ENCODE results near the gene SLC22A7. TPM values are rescaled to one million over a fixed set of nuclear protein-coding genes. Genes with fewer than 3 reads are reported as not detected.

Gene SLC22A7
- total RNA-seq, 1 experiment from 2014 or later, result not detected

DNA sequence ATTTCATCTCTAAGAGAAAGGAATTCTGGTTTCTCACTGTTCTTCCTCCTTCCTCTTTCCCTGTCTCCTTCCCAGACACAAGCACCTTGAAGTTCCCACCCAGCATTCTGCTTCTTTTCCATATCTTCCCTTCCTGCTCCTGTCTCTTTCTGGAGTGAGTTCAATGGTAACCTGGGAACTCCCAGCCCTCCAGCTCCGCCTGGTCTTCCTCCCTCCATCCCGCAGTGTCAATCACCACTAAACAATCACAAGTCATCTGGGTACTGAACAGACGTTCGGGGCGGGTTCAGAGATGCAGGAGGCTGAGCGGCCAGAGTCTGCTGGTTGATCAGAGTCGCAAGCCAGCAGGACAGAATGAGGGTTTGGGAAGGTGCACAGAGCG lies 47.1 kb upstream of the SLC22A7 start:
- TF ChIP-seq, protein P1, sequence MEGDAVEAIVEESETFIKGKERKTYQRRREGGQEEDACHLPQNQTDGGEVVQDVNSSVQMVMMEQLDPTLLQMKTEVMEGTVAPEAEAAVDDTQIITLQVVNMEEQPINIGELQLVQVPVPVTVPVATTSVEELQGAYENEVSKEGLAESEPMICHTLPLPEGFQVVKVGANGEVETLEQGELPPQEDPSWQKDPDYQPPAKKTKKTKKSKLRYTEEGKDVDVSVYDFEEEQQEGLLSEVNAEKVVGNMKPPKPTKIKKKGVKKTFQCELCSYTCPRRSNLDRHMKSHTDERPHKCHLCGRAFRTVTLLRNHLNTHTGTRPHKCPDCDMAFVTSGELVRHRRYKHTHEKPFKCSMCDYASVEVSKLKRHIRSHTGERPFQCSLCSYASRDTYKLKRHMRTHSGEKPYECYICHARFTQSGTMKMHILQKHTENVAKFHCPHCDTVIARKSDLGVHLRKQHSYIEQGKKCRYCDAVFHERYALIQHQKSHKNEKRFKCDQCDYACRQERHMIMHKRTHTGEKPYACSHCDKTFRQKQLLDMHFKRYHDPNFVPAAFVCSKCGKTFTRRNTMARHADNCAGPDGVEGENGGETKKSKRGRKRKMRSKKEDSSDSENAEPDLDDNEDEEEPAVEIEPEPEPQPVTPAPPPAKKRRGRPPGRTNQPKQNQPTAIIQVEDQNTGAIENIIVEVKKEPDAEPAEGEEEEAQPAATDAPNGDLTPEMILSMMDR (conservative IDR thresholded peaks at IDR 0.05), result no peak
- no peak overlapping the region for H3K23ac ChIP-seq (ENCODE audit: insufficient read length, low read depth, low read length)
- peaks cover 0 to 2% (median 0%) of the 10 kb centered on the region in 3 experiments; a peak in 1 of 7 replicates for H3K36me3 Mint-ChIP-seq (ENCODE audit: insufficient read depth in 1 of 3, low read depth in 3 of 3)
- no peak overlapping the region for H3K56ac ChIP-seq (ENCODE audit: insufficient read length, low read depth, low read length)
- no peak overlapping the region for H3K4me2 ChIP-seq (ENCODE audit: insufficient read depth, insufficient read length, low read length)
- H2BK120ac ChIP-seq (ENCODE audit: low read depth, low read length, poor library complexity, severe bottlenecking), result no peak overlapping the region
- peaks cover 7% of the 10 kb centered on the region for H3K23me2 ChIP-seq (ENCODE audit: insufficient read length, low read depth, low read length, poor library complexity, severe bottlenecking)
- no peak overlapping the region for H3K9ac ChIP-seq (ENCODE audit: extremely low read depth, insufficient read length, low read length)
- no peaks in the 10 kb centered on the region for H4K20me1 ChIP-seq (ENCODE audit: control insufficient read depth, insufficient read depth, insufficient read length)
- H2BK15ac ChIP-seq (ENCODE audit: low read depth, low read length), result no peak overlapping the region
- peak overlapping the region in 2 of 3 experiments; percentile 6 to 25; a peak in 2 of 7 replicates for H3K27ac Mint-ChIP-seq
- H3K9me3 ChIP-seq (ENCODE audit: control insufficient read depth, low read depth, low read length), result no peaks in the 10 kb centered on the region
- no peak overlapping the region for H2AFZ ChIP-seq (ENCODE audit: low read length)
- no peak overlapping the region for H2BK20ac ChIP-seq (ENCODE audit: low read depth, low read length, poor library complexity, severe bottlenecking)
- H3K79me2 ChIP-seq (ENCODE audit: insufficient read depth, low read length), result no peaks in the 10 kb centered on the region
- no peak overlapping the region for H2AK5ac ChIP-seq (ENCODE audit: insufficient read length, low read length)
- H3K4ac ChIP-seq (ENCODE audit: low read depth, low read length), result no peak overlapping the region
- no peak overlapping the region for H4K5ac ChIP-seq (ENCODE audit: insufficient read length, low read depth, low read length)
- peaks cover 22 to 29% of the 10 kb centered on the region in 2 experiments for H3K4me1 Mint-ChIP-seq
- no peak overlapping the region for H2BK12ac ChIP-seq (ENCODE audit: insufficient read length, low read depth, low read length)
- no peak for DNase-seq
- no peak overlapping the region for H3K18ac ChIP-seq (ENCODE audit: insufficient read length, low read depth, low read length)
- H4K91ac ChIP-seq (ENCODE audit: insufficient read length, low read depth, low read length), result no peak overlapping the region
- WGBS (ENCODE audit: extremely low coverage, insufficient read length, low lambda C conversion rate), result no CpG with 5 or more reads among the region's 8 CpGs
- H3K14ac ChIP-seq (ENCODE audit: insufficient read depth, low read length), result no peak overlapping the region
- no peaks in the 10 kb centered on the region for H3K79me1 ChIP-seq (ENCODE audit: insufficient read depth, low read depth, low read length, poor library complexity, severe bottlenecking)
- H3T11ph ChIP-seq (ENCODE audit: low read length), result no peak overlapping the region
- no peak overlapping the region for H3K27ac ChIP-seq (ENCODE audit: insufficient read length, low read depth, low read length)
- H3K4me1 ChIP-seq (ENCODE audit: insufficient read depth, low read length), result no peaks in the 10 kb centered on the region
- no peak overlapping the region for H3K4me3 Mint-ChIP-seq
- H3K27me3 ChIP-seq (ENCODE audit: insufficient read depth, low read length), result no peaks in the 10 kb centered on the region
- H4K8ac ChIP-seq (replicated peaks; ENCODE audit: insufficient read length, low read depth, low read length), result no peak overlapping the region
- no peak overlapping the region for H2BK5ac ChIP-seq (ENCODE audit: insufficient read length, low read length)
- peaks cover 29% of the 10 kb centered on the region for H3K27me3 Mint-ChIP-seq (ENCODE audit: low read depth)
- H3K9me3 Mint-ChIP-seq, result no peaks in the 10 kb centered on the region

All from H9 (cell line).